Activated CD8-positive, alpha-beta T cell treated with anti-CD3 and anti-CD28 coated beads, Interleukin-2, amount 10 ng/mL, durations not matched to agents 7 days and 5 days (primary cell): ENCODE data around the gene GSKIP. TPM values are rescaled to one million over a fixed set of nuclear protein-coding genes. Genes with fewer than 3 reads are reported as not detected.

Experiments used
- ATAC-seq: fragments of 150-1000 bp; cut with Tn5 transposase; one replicate; pipeline ENCODE4 v1.10.0; 2021; ENCODE audit warnings: moderate library complexity
- CTCF ChIA-PET: fragments of 350-600 bp; sonication (Branson Sonifier 250); formaldehyde crosslinking; loops from one replicate; lab custom pipeline; 2021; ENCODE audit warnings: antibody characterized with exemption; lab: Charles Lee
- POLR2A ChIA-PET: fragments of 350-600 bp; sonication (Branson Sonifier 250); formaldehyde crosslinking; loops from one replicate; lab custom pipeline; 2021; ENCODE audit warnings: antibody characterized with exemption; lab: Charles Lee
- DNase-seq: peaks from one replicate; pipeline ENCODE4 v3.0.0-alpha.2; 2020
- H3K27ac Mint-ChIP-seq: one replicate; pipeline ENCODE4 v1.8.0; 2021; ENCODE audit warnings: mild to moderate bottlenecking, mixed read lengths
- H3K27me3 Mint-ChIP-seq: one replicate; pipeline ENCODE4 v1.8.0; 2021; ENCODE audit warnings: low read depth, mixed read lengths
- H3K36me3 Mint-ChIP-seq: one replicate; pipeline ENCODE4 v1.8.0; 2021; ENCODE audit warnings: low read depth, mixed read lengths
- H3K4me1 Mint-ChIP-seq: one replicate; pipeline ENCODE4 v1.8.0; 2021; ENCODE audit warnings: low read depth, mixed read lengths
- H3K4me3 Mint-ChIP-seq: one replicate; pipeline ENCODE4 v1.8.0; 2021; ENCODE audit warnings: mild to moderate bottlenecking, mixed read lengths
- H3K9me3 Mint-ChIP-seq: one replicate; pipeline ENCODE4 v1.8.0; 2022; ENCODE audit warnings: mixed read lengths; ENCODE audit not compliant: insufficient read depth
- total RNA-seq, 2 experiments: library from RNA; stranded (reverse); gene quantifications; one replicate each; pipeline ENCODE4 v1.2.3, GENCODE V29; 2021

Gene GSKIP
- total RNA-seq, 2 experiments from 2014 or later: 20.0 to 20.3 TPM

DNA sequence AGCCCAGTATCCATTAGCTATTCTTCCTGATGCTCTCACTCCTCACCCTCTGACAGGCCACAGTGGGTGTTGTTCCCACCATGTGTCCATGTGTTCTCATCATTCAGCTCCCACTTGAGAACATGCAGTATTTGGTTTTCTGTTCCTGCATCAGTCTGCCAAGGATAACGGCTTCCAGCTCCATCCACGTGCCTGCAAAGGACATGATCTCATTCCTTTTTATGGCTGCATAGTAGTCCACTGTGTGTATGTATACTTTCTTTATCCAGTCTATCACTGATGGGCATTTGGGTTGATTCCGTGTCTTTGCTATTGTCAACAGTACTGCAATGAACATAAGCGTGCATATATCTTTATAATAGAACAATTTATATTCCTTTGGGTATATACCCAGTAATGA, 9.1 kb upstream of the GSKIP start:
- H3K36me3 Mint-ChIP-seq: peaks cover 5% of the 10 kb centered on the region
- CTCF ChIA-PET: no interaction called here
- H3K9me3 Mint-ChIP-seq: no peaks in the 10 kb centered on the region
- H3K27ac Mint-ChIP-seq: no peak overlapping the region
- DNase-seq: no peak
- H3K4me3 Mint-ChIP-seq: no peak overlapping the region
- no peak for ATAC-seq
- no peaks in the 10 kb centered on the region for H3K27me3 Mint-ChIP-seq
- POLR2A ChIA-PET: no interaction called here
- peaks cover 2% of the 10 kb centered on the region for H3K4me1 Mint-ChIP-seq

- H3K4me3 Mint-ChIP-seq: no peak overlapping the region
- peaks cover 23% of the 10 kb centered on the region for H3K4me1 Mint-ChIP-seq
- H3K36me3 Mint-ChIP-seq: peaks cover 10% of the 10 kb centered on the region
- no peaks in the 10 kb centered on the region for H3K9me3 Mint-ChIP-seq
- ChIA-PET POLR2A (no interaction called here), CTCF (interaction anchor here (1.0 kb wide), 1 partner anchor 66 kb away, joined by 3 read pairs; no protein-coding TSS in a partner anchor)
- ATAC-seq (no peak), DNase-seq (no peak)
- no peak overlapping the region for H3K27ac Mint-ChIP-seq
- no peaks in the 10 kb centered on the region for H3K27me3 Mint-ChIP-seq
These were observed 6.1 kb upstream of the GSKIP start for GRCh38 chr14:96357216-96357615.

DNA sequence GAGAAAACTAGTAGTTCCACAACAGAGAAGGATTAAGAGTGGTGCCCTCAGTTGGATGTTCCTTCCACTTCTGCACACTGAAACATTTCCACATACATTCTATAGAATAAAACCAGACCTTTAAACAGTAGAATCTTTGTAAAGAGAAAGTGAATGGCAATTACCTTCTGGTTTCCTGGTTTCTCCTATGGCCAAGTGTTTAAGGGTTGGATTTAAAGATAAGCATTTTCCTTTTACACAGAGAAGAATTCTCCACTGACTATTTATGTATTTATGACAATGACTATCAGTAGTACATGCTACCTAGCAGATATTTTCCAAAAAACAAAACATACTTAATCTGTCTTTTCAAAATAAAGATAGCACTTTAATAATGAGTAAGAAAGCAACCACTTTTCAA, 3.4 kb upstream of the GSKIP start:
- POLR2A ChIA-PET: no interaction called here
- H3K4me1 Mint-ChIP-seq: peaks cover 33% of the 10 kb centered on the region
- DNase-seq: no peak
- H3K27me3 Mint-ChIP-seq: no peaks in the 10 kb centered on the region
- CTCF ChIA-PET: no interaction called here
- peaks cover 13% of the 10 kb centered on the region for H3K36me3 Mint-ChIP-seq
- no peak overlapping the region for H3K4me3 Mint-ChIP-seq
- no peak overlapping the region for H3K27ac Mint-ChIP-seq
- no peak for ATAC-seq
- H3K9me3 Mint-ChIP-seq: no peaks in the 10 kb centered on the region

GRCh38 chr14:96362071-96362964, 1.0 kb upstream of the GSKIP start:
- peaks cover 38% of the 10 kb centered on the region for H3K4me1 Mint-ChIP-seq
- H3K27ac Mint-ChIP-seq: peak overlapping the region; percentile 88
- peak overlapping the region; percentile 87 for H3K4me3 Mint-ChIP-seq
- H3K27me3 Mint-ChIP-seq: no peaks in the 10 kb centered on the region
- ChIA-PET POLR2A (interaction anchor here (1.4 kb wide), 1 partner anchor 30 kb away, joined by 4 read pairs; the partner anchor contains the start of gene AK7), CTCF (no interaction called here)
- H3K36me3 Mint-ChIP-seq: peaks cover 16% of the 10 kb centered on the region
- H3K9me3 Mint-ChIP-seq: no peaks in the 10 kb centered on the region
- ATAC-seq (peak; percentile 22), DNase-seq (peak; percentile 70)

- H3K27ac Mint-ChIP-seq: peak overlapping the region; percentile 78
- H3K4me1 Mint-ChIP-seq: peaks cover 38% of the 10 kb centered on the region
- peaks cover 20% of the 10 kb centered on the region for H3K36me3 Mint-ChIP-seq
- CTCF ChIA-PET: no interaction called here
- ATAC-seq: peak; percentile 18
- no peaks in the 10 kb centered on the region for H3K27me3 Mint-ChIP-seq
- POLR2A ChIA-PET: interaction anchor here (0.7 to 0.9 kb wide), 2 partner anchors 8 to 142 kb away, joined by 3 read pairs; no protein-coding TSS in a partner anchor
- peak; percentile 55 for DNase-seq
- H3K4me3 Mint-ChIP-seq: peak overlapping the region; percentile 89
- H3K9me3 Mint-ChIP-seq: no peaks in the 10 kb centered on the region
These were observed 518 bp downstream of the GSKIP start for GRCh38 chr14:96363751-96364336.

GRCh38 chr14:96364962-96365361, 1.6 kb downstream of the GSKIP start:
- CTCF ChIA-PET: no interaction called here
- Mint-ChIP-seq H3K27me3 (no peaks in the 10 kb centered on the region), H3K9me3 (no peaks in the 10 kb centered on the region), H3K4me3 (peak overlapping the region; percentile 89), H3K4me1 (peaks cover 36% of the 10 kb centered on the region), H3K36me3 (peaks cover 23% of the 10 kb centered on the region), H3K27ac (no peak overlapping the region)
- no peak for ATAC-seq
- no peak for DNase-seq
- POLR2A ChIA-PET: interaction anchor here (0.7 kb wide), 1 partner anchor 898 kb away, joined by 3 read pairs; no protein-coding TSS in a partner anchor

DNA sequence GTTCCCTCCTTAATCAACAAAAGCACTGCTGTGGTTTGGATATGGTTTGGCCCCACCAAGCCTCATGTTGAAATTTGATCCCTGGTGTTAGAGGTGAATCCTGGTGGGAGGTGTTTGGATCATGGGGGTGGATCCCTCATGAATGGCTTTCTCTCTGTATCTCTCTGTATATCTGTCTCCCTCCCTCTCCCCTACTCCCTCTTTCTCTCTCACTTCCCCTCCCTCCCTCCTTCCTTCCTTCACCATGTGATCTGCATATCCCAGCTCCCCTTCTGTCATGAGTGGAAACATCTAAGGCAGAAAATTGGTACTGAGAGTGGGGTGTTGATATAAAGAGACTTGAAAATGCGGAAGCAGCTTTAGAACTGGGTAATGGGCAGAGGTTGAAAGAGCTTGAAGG, 5.2 kb downstream of the GSKIP start:
- Mint-ChIP-seq H3K27me3 (no peaks in the 10 kb centered on the region), H3K4me3 (no peak overlapping the region), H3K9me3 (no peaks in the 10 kb centered on the region), H3K36me3 (peaks cover 19% of the 10 kb centered on the region), H3K27ac (no peak overlapping the region), H3K4me1 (peaks cover 22% of the 10 kb centered on the region)
- no peak for DNase-seq
- POLR2A ChIA-PET: no interaction called here
- ATAC-seq: no peak
- CTCF ChIA-PET: interaction anchor here (0.7 to 1.2 kb wide), 2 partner anchors 11 to 16 kb away, joined by 3 to 4 read pairs; no protein-coding TSS in a partner anchor

DNA sequence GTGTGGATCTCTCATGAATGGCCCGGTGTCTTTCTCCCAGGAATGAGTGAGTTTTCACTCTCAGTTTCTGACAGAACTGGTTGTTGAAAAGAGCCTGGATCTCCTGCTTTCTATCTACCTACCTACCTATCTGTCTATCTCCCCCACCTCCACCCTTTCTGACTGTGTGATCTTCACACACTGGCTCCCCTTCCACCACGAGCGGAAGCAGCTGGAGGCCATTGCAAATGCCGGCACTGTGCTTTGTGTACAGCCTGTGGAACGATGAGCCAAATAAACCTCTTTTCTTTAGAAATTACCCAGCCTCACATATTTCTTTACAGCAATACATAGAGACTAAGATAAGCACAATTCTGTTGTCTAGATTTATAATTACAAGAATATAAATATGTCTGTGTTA, 7.2 kb downstream of the GSKIP start:
- H3K27ac Mint-ChIP-seq: no peak overlapping the region
- no peak for ATAC-seq
- H3K27me3 Mint-ChIP-seq: no peaks in the 10 kb centered on the region
- H3K4me3 Mint-ChIP-seq: no peak overlapping the region
- peaks cover 11% of the 10 kb centered on the region for H3K36me3 Mint-ChIP-seq
- H3K4me1 Mint-ChIP-seq: peaks cover 9% of the 10 kb centered on the region
- no peak for DNase-seq
- ChIA-PET POLR2A (no interaction called here), CTCF (no interaction called here)
- no peaks in the 10 kb centered on the region for H3K9me3 Mint-ChIP-seq

GRCh38 chr14:96373538-96373937, 10.2 kb downstream of the GSKIP start:
- POLR2A ChIA-PET: no interaction called here
- no peak overlapping the region for H3K4me3 Mint-ChIP-seq
- H3K27ac Mint-ChIP-seq: no peak overlapping the region
- H3K4me1 Mint-ChIP-seq: peaks cover 5% of the 10 kb centered on the region
- H3K9me3 Mint-ChIP-seq: no peaks in the 10 kb centered on the region
- H3K27me3 Mint-ChIP-seq: no peaks in the 10 kb centered on the region
- peaks cover 7% of the 10 kb centered on the region for H3K36me3 Mint-ChIP-seq
- DNase-seq (no peak), ATAC-seq (no peak)
- CTCF ChIA-PET: no interaction called here

DNA sequence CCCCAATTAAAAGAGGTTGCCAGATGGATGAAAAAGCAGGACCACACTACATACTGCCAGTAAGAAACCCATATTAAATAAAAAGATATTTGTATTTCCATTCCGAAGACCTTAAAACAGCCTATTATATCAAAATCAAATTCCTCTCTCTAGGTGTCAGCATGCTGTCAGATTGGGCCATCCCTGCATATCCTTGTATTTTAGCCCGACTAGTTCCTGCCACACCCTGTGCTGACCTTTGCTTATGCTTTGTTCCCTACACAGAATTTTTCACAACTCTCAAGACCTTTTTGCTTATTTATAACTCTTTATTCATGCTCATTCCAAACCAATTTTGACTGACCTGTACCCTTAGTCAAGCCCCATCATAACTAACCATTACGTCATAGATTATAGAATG, 12.8 kb downstream of the GSKIP start:
- Mint-ChIP-seq H3K27me3 (no peaks in the 10 kb centered on the region), H3K4me1 (peaks cover 14% of the 10 kb centered on the region), H3K36me3 (no peaks in the 10 kb centered on the region), H3K9me3 (no peaks in the 10 kb centered on the region), H3K4me3 (no peak overlapping the region), H3K27ac (no peak overlapping the region)
- DNase-seq (no peak), ATAC-seq (no peak)
- ChIA-PET POLR2A (no interaction called here), CTCF (no interaction called here)

DNA sequence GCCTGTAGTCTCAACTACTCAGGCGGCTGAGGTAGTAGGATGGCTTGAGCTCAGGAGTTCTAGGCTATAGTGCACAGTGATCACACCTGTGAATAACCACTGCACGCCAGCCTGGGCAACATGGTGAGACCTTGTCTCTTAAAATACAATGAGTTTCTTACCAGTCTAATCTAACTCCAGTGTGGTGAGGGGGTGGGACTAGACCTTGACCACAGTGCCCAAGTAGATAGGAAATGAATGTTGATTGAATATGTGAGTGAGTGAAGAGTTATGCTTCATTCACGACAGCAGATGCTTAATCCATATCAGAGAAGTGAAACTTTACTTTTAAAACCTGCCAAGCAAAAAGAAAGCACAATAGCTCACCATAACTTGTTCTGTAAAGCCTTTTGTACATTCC, 17.4 kb downstream of the GSKIP start:
- ChIA-PET POLR2A (no interaction called here), CTCF (interaction anchor here (1.0 kb wide), 1 partner anchor 14 kb away, joined by 3 read pairs; no protein-coding TSS in a partner anchor)
- H3K27me3 Mint-ChIP-seq: no peaks in the 10 kb centered on the region
- H3K4me1 Mint-ChIP-seq: peaks cover 11% of the 10 kb centered on the region
- no peaks in the 10 kb centered on the region for H3K9me3 Mint-ChIP-seq
- H3K4me3 Mint-ChIP-seq: no peak overlapping the region
- ATAC-seq: peak; percentile 51
- no peak overlapping the region for H3K27ac Mint-ChIP-seq
- DNase-seq: no peak
- peaks cover 10% of the 10 kb centered on the region for H3K36me3 Mint-ChIP-seq

GRCh38 chr14:96383445-96383844, 20.1 kb downstream of the GSKIP start:
- no peak for DNase-seq
- Mint-ChIP-seq H3K9me3 (no peaks in the 10 kb centered on the region), H3K4me1 (peaks cover 11% of the 10 kb centered on the region), H3K27me3 (no peaks in the 10 kb centered on the region), H3K27ac (no peak overlapping the region), H3K36me3 (peaks cover 16% of the 10 kb centered on the region), H3K4me3 (no peak overlapping the region)
- ATAC-seq: no peak
- ChIA-PET POLR2A (interaction anchor here (1.0 kb wide), 1 partner anchor 8 kb away, joined by 3 read pairs; no protein-coding TSS in a partner anchor), CTCF (no interaction called here)
